Adipose tissue (tissue), 3 donors: ENCODE results near the gene RPL11. TPM values are rescaled to one million over a fixed set of nuclear protein-coding genes. Genes with fewer than 3 reads are reported as not detected.
"Not testable (repeated sequence)": the region's sequence is repeated elsewhere in the genome, so short reads cannot be mapped to it uniquely, and the experiment has no call there.

ENCODE experiments used
- H3K27ac ChIP-seq: one replicate; pipeline ENCODE4 v1.5.1; 2013; ENCODE audit warnings: low read depth, low read length
- WGBS, 3 donors: extraction: QIAGEN DNeasy Blood & Tissue Kit; methylation state at CpG; one replicate each; pipeline ENCODE4 v1.1.7; 2013; 5-methylcytosine and 5-hydroxymethylcytosine counted together
- polyA plus RNA-seq, 3 donors: library from polyadenylated mRNA; stranded (reverse); fragments of 200-250 nt; gene quantifications; one replicate each; pipeline ENCODE4 v1.2.3, GENCODE V29; 2013
- donor health status: healthy with polysubstance abuse.
- donor health status: Bipolar disorder and iron deficiency.
- donor health status: healthy.

RPL11 gene
- polyA plus RNA-seq, 3 donors: 1,585 to 4,817 (median 2,703) TPM

DNA sequence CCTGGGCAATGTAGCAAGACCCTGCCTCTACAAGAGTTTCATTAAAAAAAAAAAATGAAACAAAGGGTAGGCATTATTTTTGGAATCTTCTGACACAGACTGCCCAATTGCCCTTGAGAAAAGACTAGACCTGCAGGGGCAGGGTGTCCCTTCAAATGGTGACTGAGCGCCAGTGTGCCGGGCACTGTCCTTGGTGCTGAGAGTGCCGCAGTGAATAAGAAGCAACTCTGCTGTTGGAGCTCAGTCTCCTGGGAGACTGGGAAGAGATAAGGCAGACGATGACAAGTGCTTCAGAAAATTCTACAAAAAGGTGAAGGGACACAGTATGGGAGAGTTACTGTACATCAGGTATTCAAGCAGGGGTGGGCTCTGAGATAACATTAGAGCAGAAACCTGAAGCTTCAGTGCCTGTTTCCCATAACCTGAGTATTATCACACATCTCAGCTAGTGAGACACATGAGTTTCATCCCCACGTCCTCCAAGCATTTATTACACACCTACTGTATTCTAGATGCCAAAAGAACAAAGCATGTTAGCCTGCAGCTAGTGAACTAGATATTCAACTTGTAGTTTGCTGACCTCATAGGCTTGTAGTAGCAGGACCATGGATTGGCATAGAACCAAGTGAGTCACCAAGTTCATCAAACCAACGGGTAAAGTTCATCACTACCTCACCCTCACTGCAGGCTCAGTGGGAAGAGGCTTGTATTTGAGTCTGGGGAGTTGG, 18.4 kb upstream of the RPL11 start:
- no peak overlapping the region for H3K27ac ChIP-seq
- 6 to 12% (median 11%) methylated on average over 6 of the region's 6 CpGs for WGBS, 3 donors

- no peak overlapping the region for H3K27ac ChIP-seq
- WGBS, 3 donors: 81 to 93% (median 91%) methylated on average over 4 of the region's 4 CpGs
Measured at GRCh38 chr1:23679815-23680214, 11.8 kb upstream of the RPL11 start.

DNA sequence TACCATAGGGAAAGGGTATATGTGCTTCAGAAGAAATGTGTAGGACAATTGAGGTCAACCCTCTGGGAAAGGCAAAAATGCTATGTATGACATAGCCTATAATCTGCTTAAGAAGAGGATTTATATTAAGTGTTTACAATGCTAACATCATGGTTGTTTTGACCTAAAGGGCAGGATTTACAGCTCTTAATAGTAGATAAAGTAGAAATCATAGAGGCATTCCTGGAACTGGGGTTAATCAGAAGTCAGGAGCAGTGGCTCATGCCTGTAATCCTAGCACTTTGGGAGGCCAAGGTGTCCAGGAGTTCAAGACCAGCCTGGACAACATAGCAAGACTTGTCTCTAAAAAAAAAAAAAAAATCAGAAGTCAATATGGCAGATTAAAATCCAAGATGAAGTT, 8.7 kb upstream of the RPL11 start:
- H3K27ac ChIP-seq: no peak overlapping the region

DNA sequence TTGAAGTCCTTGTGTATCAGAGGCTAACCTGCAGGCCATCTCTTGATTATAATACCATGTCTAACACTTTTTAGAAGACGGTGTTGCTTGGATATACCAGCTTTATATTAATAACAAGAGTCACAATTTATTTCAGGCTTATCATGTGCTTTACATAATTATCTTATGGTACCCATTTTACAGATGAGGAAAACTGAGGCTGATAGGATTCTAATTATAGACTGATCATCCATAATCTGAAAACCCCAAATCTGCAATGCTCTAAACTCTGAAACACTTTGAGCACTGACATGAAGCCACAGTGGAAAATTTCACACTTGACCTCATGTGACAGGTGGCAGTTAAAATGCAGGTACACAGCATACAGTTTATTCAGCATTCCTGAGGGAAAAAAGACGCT, 7.2 kb upstream of the RPL11 start:
- H3K27ac ChIP-seq: no peak overlapping the region
- WGBS, 3 donors: 66 to 83% (median 78%) methylated on average over 2 of the region's 2 CpGs

GRCh38 chr1:23685197-23685596, 6.4 kb upstream of the RPL11 start:
- 65 to 72% (median 68%) methylated on average over 7 of the region's 7 CpGs for WGBS, 3 donors
- H3K27ac ChIP-seq: not testable (repeated sequence)

- 77 to 81% (median 79%) methylated on average over 3 of the region's 3 CpGs for WGBS, 3 donors
- H3K27ac ChIP-seq: not testable (repeated sequence)
Measured at GRCh38 chr1:23687680-23688079, 3.9 kb upstream of the RPL11 start.

DNA sequence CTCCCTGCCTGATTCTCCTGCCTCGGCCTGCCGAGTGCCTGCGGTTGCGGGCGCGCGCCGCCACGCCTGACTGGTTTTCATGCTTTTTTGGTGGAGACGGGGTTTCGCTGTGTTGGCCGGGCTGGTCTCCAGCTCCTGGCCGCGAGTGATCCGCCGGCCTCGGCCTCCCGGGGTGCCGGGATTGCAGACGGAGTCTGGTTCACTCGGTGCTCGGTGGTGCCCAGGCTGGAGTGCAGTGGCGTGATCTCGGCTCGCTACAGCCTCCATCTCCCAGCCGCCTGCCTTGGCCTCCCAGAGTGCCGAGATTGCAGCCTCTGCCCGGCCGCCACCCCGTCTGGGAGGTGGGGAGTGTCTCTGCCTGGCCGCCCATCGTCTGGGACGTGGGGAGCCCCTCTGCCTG, 3.3 kb upstream of the RPL11 start:
- not testable (repeated sequence) for H3K27ac ChIP-seq
- WGBS, 3 donors: 97 to 99% (median 98%) methylated on average over 7 to 33 of the region's 33 CpGs

- H3K27ac ChIP-seq: no peak overlapping the region
- 8 to 11% (median 11%) methylated on average over 17 of the region's 17 CpGs for WGBS, 3 donors
Measured at GRCh38 chr1:23692308-23692871, 784 bp downstream of the RPL11 start.

DNA sequence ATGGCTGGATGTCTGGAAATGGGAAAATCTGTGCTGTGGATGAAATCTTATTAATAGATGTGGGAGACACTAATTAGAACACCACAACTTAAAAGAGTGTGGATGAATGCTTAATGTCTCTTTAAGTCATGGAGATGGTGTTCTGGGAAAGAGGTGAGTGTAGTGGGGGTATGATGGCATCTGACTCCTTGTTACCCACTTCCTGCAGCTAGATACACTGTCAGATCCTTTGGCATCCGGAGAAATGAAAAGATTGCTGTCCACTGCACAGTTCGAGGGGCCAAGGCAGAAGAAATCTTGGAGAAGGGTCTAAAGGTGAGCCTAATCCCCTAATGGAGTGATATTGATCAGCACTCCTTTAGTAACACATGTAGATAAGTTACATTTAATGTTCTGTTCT, 2.0 kb downstream of the RPL11 start:
- WGBS, 3 donors: 45 to 74% (median 65%) methylated on average over 2 of the region's 2 CpGs
- no peak overlapping the region for H3K27ac ChIP-seq

GRCh38 chr1:23694371-23694770, 2.8 kb downstream of the RPL11 start:
- H3K27ac ChIP-seq: no peak overlapping the region
- WGBS, 3 donors: 37 to 59% (median 52%) methylated on average over 3 of the region's 3 CpGs

DNA sequence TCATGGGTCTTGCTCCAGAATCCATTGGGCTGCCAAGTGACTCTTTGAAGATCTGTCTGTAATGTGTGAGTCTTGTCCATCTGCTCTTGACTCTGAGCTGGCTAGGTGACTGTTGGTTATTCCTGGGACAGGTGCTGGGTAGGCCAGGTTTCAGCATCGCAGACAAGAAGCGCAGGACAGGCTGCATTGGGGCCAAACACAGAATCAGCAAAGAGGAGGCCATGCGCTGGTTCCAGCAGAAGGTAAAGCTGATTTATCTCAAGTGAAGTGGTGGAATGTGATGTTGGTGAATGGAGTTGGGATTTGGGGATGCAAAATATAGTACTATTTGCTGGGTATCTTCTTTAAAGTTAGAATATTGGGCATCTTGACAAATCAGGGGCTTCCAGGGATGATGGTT, 4.1 kb downstream of the RPL11 start:
- H3K27ac ChIP-seq: no peak overlapping the region
- WGBS, 3 donors: 95 to 99% (median 98%) methylated on average over 3 of the region's 3 CpGs

GRCh38 chr1:23696335-23696989, 4.9 kb downstream of the RPL11 start:
- no peak overlapping the region for H3K27ac ChIP-seq
- WGBS, 3 donors: 53 to 58% (median 54%) methylated on average over 6 of the region's 6 CpGs

DNA sequence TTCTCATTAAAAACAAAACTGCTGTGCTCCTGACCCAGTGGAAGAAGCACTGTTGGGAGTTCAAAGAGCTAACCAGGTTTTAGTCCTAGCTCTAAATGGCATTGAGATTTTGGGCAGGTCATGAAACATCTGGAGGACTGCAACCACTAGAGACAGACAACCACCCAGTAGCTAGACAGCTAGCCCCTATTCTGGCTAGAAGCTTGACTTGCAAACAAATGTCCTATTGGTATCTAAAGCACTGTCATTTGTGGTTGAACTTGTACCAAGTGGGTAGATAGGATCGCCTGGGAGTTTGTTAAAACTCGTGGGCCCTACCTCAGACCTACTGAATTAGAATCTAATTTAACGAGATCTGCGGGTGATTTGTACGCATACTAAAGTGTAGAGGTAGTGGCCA, 6.9 kb downstream of the RPL11 start:
- WGBS, 3 donors: 71 to 83% (median 76%) methylated on average over 5 of the region's 5 CpGs
- H3K27ac ChIP-seq: no peak overlapping the region

DNA sequence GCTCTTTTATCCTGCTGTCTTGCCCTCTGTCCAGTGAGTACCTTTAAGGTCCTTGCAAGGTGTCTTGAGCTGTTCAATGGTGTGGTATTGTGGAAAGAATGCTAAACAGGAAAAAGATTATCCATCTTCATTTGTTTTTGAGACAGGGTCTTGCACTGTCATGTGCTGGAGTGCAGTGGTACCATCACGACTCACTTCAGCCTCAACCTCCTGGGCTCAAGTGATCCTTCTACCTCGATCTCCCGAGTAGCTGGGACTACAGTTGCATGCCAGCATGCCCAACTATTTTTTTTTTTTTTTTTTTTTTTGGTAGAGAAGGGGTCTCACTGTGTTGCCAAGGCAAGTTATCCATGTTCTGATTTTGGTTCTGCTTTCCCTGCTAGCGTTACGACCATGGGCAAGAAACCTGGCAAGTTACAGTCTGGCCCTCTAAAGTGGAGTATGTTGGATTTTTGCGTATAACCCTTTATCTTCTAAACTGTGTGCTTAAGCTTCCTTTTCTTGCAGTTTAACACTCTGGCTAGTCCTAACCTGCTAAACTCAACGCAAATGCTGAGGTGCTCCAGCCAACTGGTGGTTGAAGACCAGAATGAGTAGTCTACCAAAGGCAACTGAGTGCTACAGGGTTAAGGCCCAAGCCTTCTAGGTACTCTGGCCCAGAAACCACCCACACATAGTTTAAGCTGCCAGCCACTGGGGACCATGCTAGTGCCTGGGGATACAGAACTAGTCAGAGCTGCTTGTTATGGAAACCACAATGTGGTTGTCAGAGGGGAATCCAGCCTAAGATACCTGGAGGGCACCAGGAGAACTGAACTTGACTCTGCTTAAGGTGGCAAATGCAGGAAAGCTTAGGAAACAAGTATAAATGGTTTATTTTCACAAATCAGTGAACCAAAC, 7.9 kb downstream of the RPL11 start:
- 74 to 87% (median 83%) methylated on average over 7 of the region's 7 CpGs for WGBS, 3 donors
- no peak overlapping the region for H3K27ac ChIP-seq

DNA sequence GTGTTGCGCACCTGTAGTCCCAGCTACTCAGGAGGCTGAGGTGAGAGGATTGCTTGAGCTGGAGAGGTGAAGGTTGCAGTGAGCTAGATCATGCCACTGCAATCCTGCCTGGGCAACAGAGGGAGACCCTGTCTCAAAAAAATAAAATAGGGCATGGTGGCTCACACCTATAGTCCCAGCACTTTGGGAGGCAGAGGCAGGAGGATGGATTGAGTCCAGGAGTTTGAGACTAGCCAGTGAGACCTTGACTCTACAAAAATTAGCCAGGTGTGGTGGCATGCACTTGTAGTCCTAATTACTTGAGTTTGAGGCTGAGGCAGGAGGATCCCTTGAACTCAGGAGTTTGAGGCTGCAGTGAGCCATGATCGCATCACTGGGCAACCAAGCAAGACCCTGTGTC, 9.7 kb downstream of the RPL11 start:
- WGBS, 3 donors: 89 to 99% (median 94%) methylated on average over 2 of the region's 2 CpGs
- no peak overlapping the region for H3K27ac ChIP-seq

GRCh38 chr1:23701996-23702395, 10.4 kb downstream of the RPL11 start:
- no peak overlapping the region for H3K27ac ChIP-seq
- WGBS, 3 donors: 54 to 80% (median 63%) methylated on average over 5 of the region's 5 CpGs

DNA sequence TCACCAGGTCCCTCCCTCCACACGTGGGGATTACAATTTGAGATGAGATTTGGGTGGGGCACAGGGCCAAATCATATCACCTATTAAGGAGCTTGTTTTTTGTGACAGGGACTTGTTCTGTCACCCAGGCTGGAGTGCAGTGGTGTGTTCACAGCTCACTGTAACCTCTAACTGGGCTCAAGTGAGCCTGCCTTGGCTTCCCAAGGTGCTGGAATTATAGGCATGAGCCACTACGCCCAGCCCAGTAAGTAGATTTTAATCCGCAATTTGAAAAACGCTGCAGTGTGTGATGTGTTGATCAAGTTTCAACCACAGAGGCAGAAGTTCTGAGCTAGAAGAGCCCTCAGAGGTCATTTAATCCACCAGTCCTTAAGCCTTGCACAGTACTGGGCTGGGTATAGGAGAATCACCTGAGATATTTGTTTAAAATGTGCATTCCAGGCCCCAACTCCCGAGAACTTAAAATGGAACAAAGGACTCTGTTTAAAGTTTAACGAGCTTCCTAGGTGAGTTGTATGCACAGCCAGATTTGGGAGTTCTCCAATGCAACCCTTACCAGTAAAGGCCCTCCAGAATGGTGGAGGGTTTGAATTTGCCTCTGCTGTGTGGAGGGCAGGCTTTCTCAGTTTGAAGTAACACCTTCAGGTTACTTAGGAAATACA, 13.4 kb downstream of the RPL11 start:
- WGBS, 3 donors: 33 to 87% (median 81%) methylated on average over 6 of the region's 6 CpGs
- no peak overlapping the region for H3K27ac ChIP-seq

- 87 to 93% (median 92%) methylated on average over 4 of the region's 4 CpGs for WGBS, 3 donors
- H3K27ac ChIP-seq: no peak overlapping the region
Measured at GRCh38 chr1:23709229-23709628, 17.6 kb downstream of the RPL11 start.
